SU-DHL-6 (cell line): ENCODE measurements around the gene TCEANC2.

Source experiments
- EZH2phosphoT487 ChIP-seq: fragments of 200-600 bp; sonication (generic), shearing (Covaris generic); conservative IDR thresholded peaks from 2 replicates; pipeline ENCODE4 v1.6.1; 2018; ENCODE audit warnings: mild to moderate bottlenecking, antibody characterized with exemption, low read length, moderate library complexity, mixed read lengths
- TF ChIP-seq, protein P1 (sequence below): fragments of 200-600 bp; sonication (generic); IDR thresholded peaks from one replicate; pipeline ENCODE4 v1.5.1; 2017; ENCODE audit warnings: antibody characterized with exemption, mild to moderate bottlenecking, low read length, moderate library complexity; ENCODE audit not compliant: insufficient read depth, poor library complexity, severe bottlenecking

DNA sequence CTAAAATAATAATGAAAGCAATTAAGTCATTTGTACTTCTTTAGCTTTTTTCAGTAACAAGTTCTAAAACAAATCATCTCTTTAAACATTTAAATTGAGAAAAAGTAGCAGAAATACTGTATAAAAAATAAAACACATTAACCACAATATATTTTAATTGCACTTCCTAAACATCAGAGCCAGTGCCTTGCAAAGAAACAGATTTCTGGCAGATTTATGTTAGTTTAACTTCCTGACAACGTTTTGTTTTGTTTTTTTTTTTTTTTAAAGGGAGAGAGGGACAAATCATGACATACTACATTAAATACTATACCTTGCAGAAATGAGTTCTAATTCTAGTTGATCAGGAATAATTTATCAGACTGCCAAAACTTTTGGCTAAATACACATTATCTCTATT, 11.6 kb upstream of the TCEANC2 start:
- TF ChIP-seq, protein P1, sequence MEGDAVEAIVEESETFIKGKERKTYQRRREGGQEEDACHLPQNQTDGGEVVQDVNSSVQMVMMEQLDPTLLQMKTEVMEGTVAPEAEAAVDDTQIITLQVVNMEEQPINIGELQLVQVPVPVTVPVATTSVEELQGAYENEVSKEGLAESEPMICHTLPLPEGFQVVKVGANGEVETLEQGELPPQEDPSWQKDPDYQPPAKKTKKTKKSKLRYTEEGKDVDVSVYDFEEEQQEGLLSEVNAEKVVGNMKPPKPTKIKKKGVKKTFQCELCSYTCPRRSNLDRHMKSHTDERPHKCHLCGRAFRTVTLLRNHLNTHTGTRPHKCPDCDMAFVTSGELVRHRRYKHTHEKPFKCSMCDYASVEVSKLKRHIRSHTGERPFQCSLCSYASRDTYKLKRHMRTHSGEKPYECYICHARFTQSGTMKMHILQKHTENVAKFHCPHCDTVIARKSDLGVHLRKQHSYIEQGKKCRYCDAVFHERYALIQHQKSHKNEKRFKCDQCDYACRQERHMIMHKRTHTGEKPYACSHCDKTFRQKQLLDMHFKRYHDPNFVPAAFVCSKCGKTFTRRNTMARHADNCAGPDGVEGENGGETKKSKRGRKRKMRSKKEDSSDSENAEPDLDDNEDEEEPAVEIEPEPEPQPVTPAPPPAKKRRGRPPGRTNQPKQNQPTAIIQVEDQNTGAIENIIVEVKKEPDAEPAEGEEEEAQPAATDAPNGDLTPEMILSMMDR, result no peak
- no peak for TF ChIP-seq EZH2phosphoT487
